ENCODE results near the gene RASA3. TPM values are rescaled to one million over a fixed set of nuclear protein-coding genes. Genes with fewer than 3 reads are reported as not detected.

The RASA3 gene
- total and polyA plus RNA-seq, 2 of the 8 experiments (the other 6 are each of a cell fraction or from before 2014, with no cell fraction given): 7.5 to 21.9 TPM

DNA sequence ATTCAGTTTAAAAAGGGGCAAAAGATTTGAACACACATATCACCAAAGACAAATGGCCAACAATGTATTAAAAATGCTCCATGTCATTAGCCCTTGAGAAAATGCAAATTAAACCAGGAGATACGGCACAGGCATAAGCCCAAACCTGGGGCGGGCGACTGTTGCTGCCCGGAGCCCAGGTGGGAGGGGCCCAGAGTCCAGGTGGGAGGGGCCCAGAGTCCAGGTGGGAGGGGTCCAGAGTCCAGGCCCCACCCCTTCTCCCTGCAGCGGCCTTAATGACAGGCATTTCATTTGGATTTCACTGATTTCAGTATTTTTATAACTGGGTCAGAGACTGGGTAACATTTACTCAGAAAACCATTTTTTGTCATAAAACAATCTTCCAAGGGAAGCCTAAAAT, 78.2 kb downstream of the RASA3 start (continued):
- TF ChIP-seq FOSL1 (IDR thresholded peaks at IDR 0.05; ENCODE audit: insufficient read depth, low read depth, low read length): no peak
- no peak for TF ChIP-seq CTBP2 (IDR thresholded peaks at IDR 0.05; ENCODE audit: borderline replicate concordance, insufficient read depth, insufficient read length, low read length)
- TF ChIP-seq HDAC6 (IDR thresholded peaks at IDR 0.05; ENCODE audit: low read depth, low read length): no peak
